Anterior cingulate cortex (tissue), 58 donors: ENCODE measurements around the gene C4orf46.
A peak's percentile ranks its signal among the peaks of the same experiment; 100 is the strongest.

Experiments used
- DNase-seq, 58 donors: peaks; one replicate each; lab custom pipeline; 2025; lab: John Stamatoyannopoulos, UW

Gene C4orf46

DNA sequence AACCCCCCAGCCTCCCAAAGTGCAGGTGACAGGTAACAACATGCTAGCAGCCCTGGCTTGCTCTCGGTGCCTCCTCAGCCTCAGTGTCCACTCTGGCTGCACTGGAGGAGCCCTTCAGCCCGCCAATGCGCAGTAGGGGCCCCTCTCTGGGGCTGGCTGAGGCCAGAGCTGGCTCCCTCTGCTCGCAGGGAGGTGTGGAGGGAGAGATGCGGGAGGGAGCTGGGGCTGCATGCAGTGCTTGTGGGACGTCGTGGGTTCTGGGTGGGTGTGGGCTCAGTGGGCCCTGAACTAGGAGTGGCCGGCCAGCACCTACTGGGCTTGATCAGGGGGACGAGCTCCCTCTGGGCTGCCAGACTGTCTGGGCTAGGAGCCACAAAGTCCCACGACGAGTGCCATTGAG, 14.4 kb downstream of the C4orf46 start:
- DNase-seq, result no peak

GRCh38 chr4:158656439-158656838, 15.2 kb downstream of the C4orf46 start:
- DNase-seq, result no peak

GRCh38 chr4:158652920-158653319, 18.8 kb downstream of the C4orf46 start:
- DNase-seq, result no peak

DNA sequence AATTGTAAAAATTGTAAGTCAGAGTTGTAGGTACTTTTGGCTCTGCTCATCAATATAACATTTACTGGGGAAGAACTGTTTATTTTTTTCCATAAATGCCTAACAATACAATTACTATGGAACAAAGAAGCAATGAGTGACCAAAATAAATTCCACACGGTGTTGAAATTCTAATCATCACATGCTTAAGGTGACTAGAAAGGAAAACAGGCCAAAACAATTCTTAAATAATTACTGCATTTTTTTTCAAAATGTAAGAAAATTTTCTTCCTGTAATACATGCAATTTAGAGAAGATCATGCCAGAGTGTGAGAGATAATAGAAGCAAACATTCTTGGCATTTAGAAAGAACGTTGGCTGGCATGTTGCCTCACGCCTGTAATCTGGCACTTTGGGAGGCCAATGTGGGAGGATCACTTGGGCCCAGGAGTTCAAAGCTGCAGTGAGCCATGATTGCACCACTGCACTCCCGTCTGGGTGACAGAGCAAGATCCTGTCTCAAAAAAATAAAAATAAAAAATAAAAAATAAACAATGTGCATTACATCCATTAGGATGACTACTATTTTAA, 22.5 kb downstream of the C4orf46 start:
- no peak for DNase-seq

GRCh38 chr4:158644760-158645159, 26.9 kb downstream of the C4orf46 start:
- DNase-seq, result no peak

- no peak for DNase-seq
These were observed 27.3 kb downstream of the C4orf46 start for GRCh38 chr4:158644356-158644755.

GRCh38 chr4:158636619-158637018, 35.1 kb downstream of the C4orf46 start:
- no peak for DNase-seq

DNA sequence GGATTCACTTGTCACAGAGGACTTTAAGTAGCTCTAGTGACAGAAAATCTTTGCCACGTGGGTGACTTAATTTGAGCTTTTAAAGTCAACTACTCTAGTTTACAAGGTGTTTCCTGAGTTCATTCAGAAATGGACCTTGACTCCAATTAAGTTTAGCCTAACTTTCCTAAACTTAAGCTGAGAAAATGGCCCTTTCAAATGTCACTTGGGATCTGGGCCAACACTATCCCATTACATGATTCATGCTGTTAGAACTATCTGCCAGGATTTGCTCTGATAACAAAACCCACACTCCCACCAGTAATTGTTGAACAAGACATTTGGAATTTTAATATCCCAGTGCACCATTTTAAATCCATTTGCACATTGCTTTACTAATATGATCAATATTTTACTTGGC, 40.8 kb downstream of the C4orf46 start:
- DNase-seq, result no peak

DNA sequence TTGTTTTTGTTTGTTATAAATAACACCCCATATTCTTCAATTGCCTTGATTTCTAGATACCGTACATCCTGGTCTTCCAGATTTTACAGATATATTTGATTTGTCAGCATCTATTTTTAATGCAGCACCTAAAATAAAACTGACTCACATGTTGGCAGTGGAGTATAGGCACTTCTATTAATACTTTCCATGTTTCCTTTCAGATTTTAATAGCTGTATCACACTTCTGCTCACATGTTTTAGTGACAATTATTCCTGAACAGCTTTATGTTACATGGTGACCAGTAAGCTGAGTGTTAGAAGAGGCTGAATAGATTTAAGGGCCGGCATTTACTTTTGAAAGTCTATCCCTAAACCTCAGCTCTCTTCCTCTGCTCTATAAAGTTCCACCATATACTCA, 46.1 kb downstream of the C4orf46 start:
- no peak for DNase-seq

DNA sequence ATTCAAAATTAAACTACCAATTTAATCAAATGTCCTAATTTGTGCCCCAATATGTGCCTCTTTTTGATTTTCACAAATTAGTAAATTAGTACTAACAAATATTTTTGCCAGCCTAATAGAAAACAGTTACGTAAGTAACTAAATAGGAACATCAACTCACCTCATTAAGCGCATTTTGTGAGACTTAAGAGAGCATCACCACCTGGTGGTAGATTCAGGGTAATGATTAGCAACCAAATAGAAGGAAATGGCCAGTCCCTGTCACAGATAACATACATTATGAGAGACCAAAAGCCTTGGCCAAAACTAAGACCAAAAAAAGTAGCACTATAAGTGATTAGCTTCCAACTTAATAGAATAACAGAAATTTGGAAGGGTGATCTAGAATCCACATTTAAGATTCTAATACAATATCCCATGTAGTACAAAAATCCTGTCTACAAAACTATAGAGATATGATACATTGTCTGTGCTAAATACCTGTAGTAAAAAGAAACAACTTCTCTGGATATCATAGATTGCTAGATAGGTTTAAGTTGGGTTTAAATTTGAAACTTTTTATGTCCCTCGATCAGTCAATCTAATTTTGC, 46.7 kb downstream of the C4orf46 start:
- peak in 3 of 58 donors; percentile 0 to 18 (median 16) for DNase-seq

DNA sequence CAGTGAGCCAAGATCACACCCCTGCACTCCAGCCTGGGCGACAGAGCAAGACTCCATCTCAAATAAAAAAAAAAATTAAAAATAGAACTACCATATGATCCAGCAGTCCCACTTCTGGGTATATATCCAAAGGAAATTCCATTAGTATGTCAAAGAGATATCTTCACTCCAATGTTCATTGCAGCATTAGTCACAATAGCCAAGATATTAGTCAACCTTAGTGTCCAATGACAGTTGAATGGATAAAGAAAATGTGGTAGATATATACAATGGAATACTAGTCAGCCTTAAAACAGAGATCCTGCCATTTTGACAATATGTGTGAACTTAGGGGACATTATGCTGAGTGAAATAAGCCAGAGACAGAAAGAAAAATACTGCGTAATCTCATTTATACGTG, 49.4 kb downstream of the C4orf46 start:
- no peak for DNase-seq

DNA sequence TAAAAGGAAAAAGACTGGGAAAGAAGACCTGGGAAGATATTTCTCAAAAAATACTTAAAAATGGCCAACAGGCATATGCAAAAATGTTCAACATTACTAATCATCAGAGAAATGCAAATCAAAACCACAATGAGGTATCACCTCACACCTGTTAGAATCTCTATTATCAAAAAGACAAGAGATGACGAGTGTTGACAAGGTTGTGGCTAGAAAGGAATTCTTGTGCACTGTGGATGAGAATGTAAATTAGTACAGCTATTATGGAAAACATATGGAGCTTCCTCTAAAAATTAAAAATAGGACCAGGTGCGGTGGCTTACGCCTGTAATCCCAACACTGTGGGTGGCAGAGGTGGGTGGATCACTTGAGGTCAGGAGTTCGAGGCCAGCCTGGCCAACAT, 50.0 kb downstream of the C4orf46 start:
- DNase-seq, result no peak

GRCh38 chr4:158617956-158618355, 53.7 kb downstream of the C4orf46 start:
- no peak for DNase-seq
